GM19193 (cell line): ENCODE measurements around the gene MAPKAP1.

Experiments used
- POLR2A ChIP-seq: IDR thresholded peaks from 4 replicates; pipeline ENCODE4 v1.6.1; 2011; ENCODE audit not compliant: insufficient read depth, insufficient read length; ENCODE audit errors: extremely low read depth

MAPKAP1 gene

GRCh38 chr9:125586172-125586511, 120.9 kb downstream of the MAPKAP1 start:
- no peak for TF ChIP-seq POLR2A

- TF ChIP-seq POLR2A = no peak
These were observed 121.4 kb downstream of the MAPKAP1 start for GRCh38 chr9:125585503-125586171.

GRCh38 chr9:125580701-125581286, 126.2 kb downstream of the MAPKAP1 start:
- no peak for TF ChIP-seq POLR2A

DNA sequence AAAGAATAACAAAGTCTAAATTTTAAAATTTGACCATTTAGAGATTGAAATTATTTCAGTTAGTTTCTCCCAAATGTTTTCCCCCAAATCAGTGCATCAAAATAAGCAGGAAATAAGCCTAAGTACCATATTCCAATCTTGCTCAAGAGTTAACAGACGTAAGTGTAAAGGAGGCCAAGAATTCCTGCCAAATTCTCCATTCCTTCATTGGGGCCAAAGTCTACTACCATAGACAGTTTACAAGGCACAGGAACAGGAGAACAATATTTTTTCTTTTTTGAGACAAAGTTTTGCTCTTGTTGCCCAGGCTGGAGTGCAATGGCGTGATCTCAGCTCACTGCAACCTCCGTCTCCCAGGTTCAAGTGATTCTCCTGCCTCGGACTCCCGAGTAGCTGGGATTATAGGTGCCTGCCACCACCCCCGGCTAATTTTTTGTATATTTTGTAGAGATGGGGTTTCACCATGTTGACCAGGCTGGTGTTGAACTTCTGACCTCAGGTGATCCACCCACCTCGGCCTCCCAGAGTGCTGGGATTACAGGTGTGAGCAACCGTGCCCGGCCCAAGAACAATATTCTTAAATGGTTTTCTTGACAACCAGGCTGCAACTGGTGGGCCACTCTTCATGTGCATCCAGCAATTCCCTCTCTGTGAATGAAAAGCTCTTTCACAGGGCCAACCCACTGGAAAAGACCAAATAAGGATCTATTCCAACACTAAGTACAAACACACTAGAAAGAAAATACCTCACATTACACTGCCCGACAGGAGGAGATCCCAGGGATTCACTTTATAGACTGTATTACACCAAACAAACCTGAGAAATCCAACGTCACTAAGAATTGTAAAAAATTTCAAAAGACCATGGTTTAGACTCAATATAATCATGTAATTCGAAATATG, 127.7 kb downstream of the MAPKAP1 start:
- no peak for TF ChIP-seq POLR2A

GRCh38 chr9:125574126-125574877, 132.7 kb downstream of the MAPKAP1 start:
- no peak for TF ChIP-seq POLR2A

DNA sequence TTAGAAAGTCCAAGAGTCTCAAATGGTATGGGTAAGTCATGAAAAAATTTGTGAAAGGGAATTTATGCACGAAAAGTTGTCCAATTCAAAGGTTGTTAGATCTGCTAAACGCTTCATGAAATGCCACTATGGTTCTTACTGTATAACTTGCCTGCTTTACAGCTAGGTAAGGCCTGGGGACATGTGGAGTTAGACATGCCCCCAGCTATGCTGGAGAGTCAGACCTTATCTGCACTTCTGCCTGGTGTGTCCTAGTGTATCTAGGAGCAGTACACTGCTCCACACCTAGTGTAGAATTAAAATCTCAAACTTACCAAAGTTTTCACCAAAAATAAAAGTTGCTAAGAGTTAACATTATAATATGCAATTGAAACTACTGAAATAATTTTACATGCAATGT, 136.8 kb downstream of the MAPKAP1 start:
- TF ChIP-seq POLR2A = no peak

DNA sequence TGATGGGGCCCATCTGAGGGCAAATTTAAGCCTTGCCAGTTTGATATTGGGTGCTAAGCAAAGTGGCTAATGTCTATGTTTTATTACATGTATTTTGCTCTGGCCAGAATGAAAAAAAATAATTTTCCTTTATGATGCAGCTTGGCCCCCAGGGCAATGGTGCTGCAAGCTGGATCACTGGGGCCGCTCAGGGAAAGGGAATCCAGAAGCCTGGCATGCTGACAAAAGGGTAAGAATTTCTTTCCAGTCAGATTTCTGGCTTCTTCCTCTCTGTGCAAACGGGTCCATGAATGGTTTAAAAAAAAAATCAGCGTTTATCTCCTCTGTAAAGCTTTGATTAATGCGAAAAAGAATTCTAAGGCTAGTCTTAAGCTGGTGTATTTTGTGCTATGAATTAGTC, 138.4 kb downstream of the MAPKAP1 start:
- no peak for TF ChIP-seq POLR2A

- TF ChIP-seq POLR2A = no peak
These were observed 141.9 kb downstream of the MAPKAP1 start for GRCh38 chr9:125565126-125565525.

DNA sequence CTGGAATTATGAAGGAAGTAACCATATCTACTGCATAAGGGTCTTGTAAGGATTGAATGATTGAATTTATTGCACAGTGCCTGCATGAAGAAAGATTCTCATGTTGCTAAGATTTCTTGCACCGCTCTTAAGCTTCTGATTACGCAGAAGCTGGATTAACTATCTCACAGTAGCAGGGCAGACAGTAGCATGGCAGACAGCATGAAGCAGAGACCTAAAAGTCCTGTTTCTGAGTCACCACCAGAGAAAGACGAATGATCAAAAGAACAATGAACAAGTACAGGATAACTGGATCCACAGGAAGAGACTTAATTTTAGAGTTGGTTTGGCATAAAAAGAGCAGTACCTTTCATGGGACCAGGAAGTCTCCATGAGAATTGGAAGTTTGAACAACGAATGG, 142.4 kb downstream of the MAPKAP1 start:
- TF ChIP-seq POLR2A = no peak

DNA sequence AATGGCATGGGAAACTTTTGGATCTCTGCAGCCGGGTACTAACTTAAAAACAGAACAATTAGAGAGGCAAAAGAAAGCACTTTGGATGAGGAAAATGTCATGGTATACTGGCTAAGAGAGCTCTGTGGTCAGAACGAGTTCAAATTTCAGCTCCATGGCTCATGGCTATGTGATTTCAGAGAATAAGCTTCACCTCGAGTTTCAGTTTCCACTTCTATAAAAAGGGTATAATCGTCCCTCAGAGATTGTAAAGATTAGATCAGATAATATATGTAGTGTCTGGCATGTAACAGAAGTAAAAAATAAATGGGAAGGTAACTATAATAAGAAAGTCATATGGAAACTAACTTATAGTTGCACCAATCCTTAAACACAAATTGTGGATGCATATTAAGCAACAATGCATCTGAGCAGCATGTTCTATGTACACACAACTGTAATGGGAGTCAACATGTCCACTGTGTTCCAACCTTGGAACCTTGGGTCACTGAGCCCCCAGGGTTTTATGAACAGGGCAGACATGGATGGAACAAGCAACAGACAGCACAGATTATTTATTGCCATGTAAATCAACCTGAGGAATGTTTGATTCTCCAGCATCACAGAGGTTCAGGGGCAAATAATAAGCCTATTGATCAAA, 145.4 kb downstream of the MAPKAP1 start:
- no peak for TF ChIP-seq POLR2A

DNA sequence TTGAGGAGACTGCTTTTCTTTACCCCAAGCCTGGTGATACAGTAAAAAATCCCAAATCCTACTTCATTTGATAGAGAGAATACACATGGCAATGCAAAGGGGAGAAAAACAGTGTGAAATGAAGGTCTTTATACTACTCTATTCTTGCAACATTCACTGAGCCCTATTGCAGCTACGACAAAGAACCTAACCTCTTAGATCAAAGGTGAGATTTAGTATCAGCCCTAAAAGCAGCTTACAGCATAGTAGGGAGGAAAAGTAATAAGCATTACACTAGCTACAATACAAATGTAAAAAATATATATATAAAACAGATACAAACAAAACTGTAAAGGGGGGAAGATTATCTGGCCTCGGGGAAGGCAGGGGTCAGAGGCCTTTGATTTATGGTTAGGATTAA, 147.1 kb downstream of the MAPKAP1 start:
- no peak for TF ChIP-seq POLR2A

GRCh38 chr9:125559194-125559593, 147.8 kb downstream of the MAPKAP1 start:
- no peak for TF ChIP-seq POLR2A

- no peak for TF ChIP-seq POLR2A
These were observed 148.4 kb downstream of the MAPKAP1 start for GRCh38 chr9:125558453-125559092.

DNA sequence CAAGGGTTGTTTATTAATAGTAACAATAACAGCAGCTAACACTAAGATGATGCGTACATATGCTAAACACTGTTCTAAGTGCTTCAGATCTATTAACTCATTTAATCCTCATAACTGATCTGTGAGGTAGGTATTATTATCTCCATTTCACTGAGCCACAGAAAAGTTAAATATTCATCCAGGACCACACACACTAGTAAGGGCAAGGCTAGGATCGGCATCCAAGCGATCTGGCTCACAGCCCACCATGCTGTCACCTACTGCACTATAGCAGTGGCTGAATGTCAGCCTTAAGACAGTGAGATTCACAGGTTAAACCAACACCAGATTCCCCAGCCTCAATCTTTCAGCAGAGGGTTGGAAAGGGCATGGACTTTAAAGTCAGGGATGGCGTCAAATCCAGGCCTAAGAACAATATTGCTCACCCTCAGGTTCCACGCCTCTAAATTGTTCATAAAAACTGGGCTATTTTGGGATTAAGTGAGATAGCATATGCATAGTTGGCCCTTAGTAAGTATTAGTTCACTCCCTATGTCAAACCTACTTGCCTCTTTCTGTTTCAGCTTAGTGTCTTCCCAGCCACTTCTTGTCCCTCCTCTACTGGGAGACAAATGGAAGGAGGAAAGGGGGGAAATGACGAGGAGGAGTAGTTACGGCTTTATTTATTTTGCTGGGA, 150.8 kb downstream of the MAPKAP1 start:
- no peak for TF ChIP-seq POLR2A
